K562 (cell line): ENCODE measurements around the gene SETDB2. TPM values are rescaled to one million over a fixed set of nuclear protein-coding genes. Genes with fewer than 3 reads are reported as not detected.

Experiments used
- ATAC-seq: fragments of 200-7000 bp; cut with Tn5 transposase; 3 replicates; pipeline ENCODE4 v1.9.1; 2020; ENCODE audit warnings: moderate library complexity
- BruUV-seq: library from RNA; stranded (reverse); fragments of 400-500 nt; replicated peaks from 2 replicates; lab custom pipeline; 2021; lab: Mats Ljungman, UMichigan
- CTCF ChIA-PET: fragments of 300-600 bp; formaldehyde crosslinking; extraction: SDS; loops from one replicate; lab custom pipeline; 2021; ENCODE audit warnings: low intra/inter-chr PET ratio; lab: Yijun Ruan, JAX
- POLR2A ChIA-PET: fragments of 300-600, 350-650 bp; sonication (Branson Sonifier 250); formaldehyde crosslinking; extraction: SDS; loops from one replicate; lab custom pipeline; 2021; ENCODE audit warnings: antibody characterized with exemption, inconsistent platforms; lab: Yijun Ruan, JAX
- DNase-seq, 4 experiments: peaks; one replicate each; pipeline versions ENCODE4 v3.0.0 to v3.0.0-alpha.2; 2011 to 2018; ENCODE audit warnings: low spot score in 3 of 4, mixed read lengths in 3 of 4; ENCODE audit errors: extremely low read depth in 1 of 4
- FAIRE-seq: peaks from 2 replicates; lab custom pipeline; 2011; peaks lifted over from hg19 to GRCh38; lab: Jason Lieb, UNC
- H2AFZ ChIP-seq: 2 replicates; pipeline ENCODE4 v1.6.0; 2011; ENCODE audit warnings: low read depth, low read length, control low read depth, inconsistent platforms
- H3K27ac ChIP-seq: fragments of 200-600 bp; 3 replicates; pipeline ENCODE4 v1.8.0; 2011; ENCODE audit warnings: low read depth, mild to moderate bottlenecking, control low read depth, inconsistent platforms, low read length, moderate library complexity, mixed read lengths; ENCODE audit errors: extremely low read depth
- H3K27me3 ChIP-seq, 2 experiments: fragments of 300-600 bp in 1 of 2; 2 replicates in 1 of 2; 3 replicates in 1 of 2; pipeline versions ENCODE4 v1.6.0 to v1.8.0; 2011; ENCODE audit warnings: inconsistent platforms in 2 of 2, low read length in 2 of 2, mild to moderate bottlenecking in 1 of 2, mixed read lengths in 1 of 2, moderate library complexity in 1 of 2; ENCODE audit not compliant: control insufficient read depth in 2 of 2, insufficient read depth in 2 of 2
- H3K36me3 ChIP-seq: fragments of 300-600 bp; 3 replicates; pipeline ENCODE4 v1.8.0; 2011; ENCODE audit warnings: mild to moderate bottlenecking, low read length, inconsistent platforms; ENCODE audit not compliant: control insufficient read depth, insufficient read depth
- H3K4me1 ChIP-seq, 2 experiments: fragments of 200-600 bp in 1 of 2; replicated peaks in 1 of 2; 2 replicates in 1 of 2; 3 replicates in 1 of 2; pipeline versions ENCODE4 v1.5.1 to v1.8.0; 2011; ENCODE audit warnings: inconsistent platforms in 2 of 2, low read length in 2 of 2, mild to moderate bottlenecking in 1 of 2, mixed read lengths in 1 of 2, moderate library complexity in 1 of 2; ENCODE audit not compliant: control insufficient read depth in 2 of 2, insufficient read depth in 2 of 2
- H3K4me2 ChIP-seq: 2 replicates; pipeline ENCODE4 v1.6.1; 2011; ENCODE audit warnings: low read length, control low read depth, inconsistent platforms, mixed read lengths; ENCODE audit not compliant: insufficient read depth
- H3K4me3 ChIP-seq: fragments of 200-600 bp; sonication (generic), shearing (Covaris generic); 2 replicates; pipeline ENCODE4 v1.5.1; 2016; ENCODE audit warnings: control low read depth, inconsistent platforms
- H3K79me2 ChIP-seq: fragments of 200-600 bp; 3 replicates; pipeline ENCODE4 v1.8.0; 2011; ENCODE audit warnings: low read length, inconsistent platforms; ENCODE audit not compliant: control insufficient read depth, insufficient read depth
- H3K9ac ChIP-seq, 2 experiments: 2 replicates each; pipeline versions ENCODE4 v1.6.0 to v1.6.1; 2011; ENCODE audit warnings: low read depth in 2 of 2, low read length in 2 of 2, control low read depth in 1 of 2, inconsistent platforms in 1 of 2, mild to moderate bottlenecking in 1 of 2, mixed read lengths in 1 of 2; ENCODE audit not compliant: insufficient read depth in 1 of 2
- H3K9me1 ChIP-seq: one replicate; pipeline ENCODE4 v1.6.0; 2011; ENCODE audit warnings: inconsistent platforms, mild to moderate bottlenecking, low read length, moderate library complexity; ENCODE audit not compliant: control insufficient read depth, insufficient read depth
- H3K9me3 ChIP-seq: replicated peaks from 2 replicates; pipeline ENCODE4 v1.5.1; 2011; ENCODE audit warnings: low read depth, low read length, inconsistent platforms; ENCODE audit not compliant: control insufficient read depth, insufficient read depth
- H4K20me1 ChIP-seq: replicated peaks from 2 replicates; pipeline ENCODE4 v1.6.1; 2011; ENCODE audit warnings: low read length, inconsistent platforms, mixed read lengths; ENCODE audit not compliant: control insufficient read depth, insufficient read depth
- CBFA2T2 ChIP-seq: fragments of 450-650 bp; conservative IDR thresholded peaks from 2 replicates; pipeline ENCODE4 v1.6.1; 2017; ENCODE audit warnings: mild to moderate bottlenecking
- CBX1 ChIP-seq: sonication (generic); IDR thresholded peaks from 2 replicates; pipeline ENCODE4 v1.6.1; 2016; ENCODE audit warnings: antibody characterized with exemption, low read depth, mild to moderate bottlenecking
- EGR1 ChIP-seq: fragments of 450-650 bp; conservative IDR thresholded peaks from 2 replicates; pipeline ENCODE4 v1.6.1; 2017; ENCODE audit warnings: mild to moderate bottlenecking
- HNRNPLL ChIP-seq: fragments of 200-400 bp; formaldehyde crosslinking; IDR thresholded peaks from 2 replicates; pipeline ENCODE4 v1.6.1; 2017; ENCODE audit warnings: low read length, low read depth, mild to moderate bottlenecking; ENCODE audit not compliant: poor library complexity, severe bottlenecking
- MAFG ChIP-seq: fragments of 450-650 bp; conservative IDR thresholded peaks from 2 replicates; pipeline ENCODE4 v1.6.1; 2016; ENCODE audit warnings: missing genetic modification characterization, missing compliant biosample characterization
- NR1H2 ChIP-seq: sonication (generic); formaldehyde crosslinking; IDR thresholded peaks from 2 replicates; pipeline ENCODE4 v1.4.0; 2020; ENCODE audit warnings: mild to moderate bottlenecking, missing genetic modification reagents
- PHTF2 ChIP-seq: fragments of 250-450 bp; sonication (Bioruptor Pico); IDR thresholded peaks from 2 replicates; pipeline ENCODE4 v1.5.0; 2021; ENCODE audit warnings: mild to moderate bottlenecking
- POLR2H ChIP-seq: IDR thresholded peaks from 2 replicates; pipeline ENCODE4 v1.6.1; 2016; ENCODE audit warnings: missing genetic modification characterization, low read depth, mild to moderate bottlenecking, control low read depth, missing compliant biosample characterization, moderate library complexity
- RBFOX2 ChIP-seq: fragments of 200-400 bp; formaldehyde crosslinking; IDR thresholded peaks from 2 replicates; pipeline ENCODE4 v1.6.1; 2017; ENCODE audit warnings: low read depth, mild to moderate bottlenecking, low read length, moderate library complexity
- RFX1 ChIP-seq: fragments of 450-650 bp; IDR thresholded peaks from 2 replicates; pipeline ENCODE4 v1.6.1; 2016; ENCODE audit warnings: mild to moderate bottlenecking, moderate library complexity
- SMAD1 ChIP-seq: fragments of 150-350 bp; IDR thresholded peaks from 2 replicates; pipeline ENCODE4 v1.6.1; 2014; ENCODE audit warnings: low read length, low read depth; ENCODE audit not compliant: partially characterized antibody
- TEAD4 ChIP-seq, 2 experiments: sonication (generic) in 1 of 2; formaldehyde crosslinking in 1 of 2; IDR thresholded peaks; 2 replicates each; pipeline versions ENCODE4 v1.6.1 to v1.8.0; 2012 to 2022; ENCODE audit warnings: borderline replicate concordance in 1 of 2, inconsistent platforms in 1 of 2, low read length in 1 of 2, mild to moderate bottlenecking in 1 of 2, missing genetic modification reagents in 1 of 2
- TFAM ChIP-seq: fragments of 250-450 bp; sonication (Bioruptor Pico); conservative IDR thresholded peaks from 2 replicates; pipeline ENCODE4 v1.5.0; 2021; ENCODE audit warnings: mild to moderate bottlenecking, moderate library complexity
- WGBS: fragments of 100-300 bp; shearing (Covaris generic); methylation state at CpG from one replicate; pipeline ENCODE4 v1.1.6; 2016; ENCODE audit warnings: low coverage, mixed read lengths; ENCODE audit not compliant: insufficient coverage; ENCODE audit errors: missing lambda C conversion rate; 5-methylcytosine and 5-hydroxymethylcytosine counted together
- in situ Hi-C: fragments of 300-500 bp; cut with MboI; formaldehyde crosslinking; loops from 4 replicates; pipeline ENCODE4 v1.15.0; 2018; ENCODE audit warnings: inconsistent platforms, mixed read lengths
- intact Hi-C: fragments of 100-400 bp; cut with micrococcal nuclease; formaldehyde crosslinking; loops from 2 replicates; pipeline ENCODE4 v1.14.2; 2022
- polyA plus RNA-seq, 8 experiments: library from polyadenylated mRNA; depleted of rRNA in 4 of 8; stranded (reverse) in 5 of 8; unstranded in 3 of 8; fragments of >200 nt; fragmentation: Nextera tagmentation in 2 of 8; fragmentation: Illumina TruSeq in 1 of 8; extraction: Ambion mirVana in 2 of 8; extraction: Trizol in 1 of 8; gene quantifications; 2 replicates each; pipeline versions ENCODE4 v1.2.1 to v1.2.3, GENCODE V29; 2011 to 2014; ENCODE audit warnings: inconsistent platforms in 1 of 8, missing spikeins in 1 of 8
- total RNA-seq, 7 experiments: library from RNA; depleted of rRNA in 6 of 7; stranded (reverse); fragments of >200 nt in 6 of 7; fragmentation: Illumina TruSeq in 2 of 7; extraction: Trizol in 2 of 7; gene quantifications; 2 replicates each; pipeline versions ENCODE4 v1.2.1 to v1.2.3, GENCODE V29; 2011 to 2021; ENCODE audit warnings: low replicate concordance in 1 of 7
- TF ChIP-seq, protein P1 (sequence below): fragments of 250-450 bp; sonication (Bioruptor Pico); IDR thresholded peaks from 2 replicates; pipeline ENCODE4 v1.4.0; 2020; ENCODE audit warnings: mild to moderate bottlenecking, moderate library complexity
- TF ChIP-seq, protein P2 (sequence below): sonication (generic); IDR thresholded peaks from 2 replicates; pipeline ENCODE4 v1.6.1; 2016
- TF ChIP-seq, protein P3 (sequence below): conservative IDR thresholded peaks from 2 replicates; pipeline ENCODE4 v1.6.1; 2011; ENCODE audit warnings: low read depth, mild to moderate bottlenecking, low read length; ENCODE audit not compliant: control insufficient read depth

The SETDB2 gene
- total and polyA plus RNA-seq, 9 of the 15 experiments (the other 6 are each of a cell fraction or from before 2014, with no cell fraction given), result 1.0 to 9.0 (median 6.1) TPM

DNA sequence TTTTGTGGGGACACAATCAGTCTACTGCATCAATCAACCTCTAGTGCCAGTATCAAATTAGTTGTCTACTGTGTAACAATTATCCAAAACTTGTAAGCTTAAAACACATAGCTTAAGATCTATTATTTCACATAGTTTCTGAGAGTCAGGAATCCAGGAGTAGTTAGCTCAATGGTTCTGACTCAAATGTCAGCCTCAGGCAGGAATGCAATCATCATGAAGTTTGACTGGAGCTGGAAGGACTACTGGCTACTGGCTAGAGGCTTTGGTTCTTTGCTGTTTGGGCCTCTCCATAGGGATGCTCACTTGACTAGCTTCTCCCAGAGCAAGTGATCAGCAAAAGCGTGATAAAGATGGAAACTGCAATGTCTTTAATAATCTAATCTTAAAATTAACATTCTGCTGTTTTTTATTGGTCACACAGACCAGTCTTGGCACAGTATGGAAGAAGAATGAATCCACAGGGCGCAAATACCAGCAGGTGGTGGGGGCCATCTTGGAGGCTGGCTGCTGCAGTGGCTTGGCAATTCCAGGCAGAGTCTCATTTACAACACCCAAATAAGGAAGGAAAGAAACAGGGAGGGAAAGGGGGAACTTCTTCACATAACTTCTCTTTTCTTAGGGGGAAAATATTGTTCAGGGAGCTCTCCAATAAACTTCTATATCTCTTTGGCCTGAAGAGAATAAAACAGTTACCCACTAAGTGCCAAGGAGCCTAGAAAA, 15.9 kb upstream of the SETDB2 start (continued):
- TF ChIP-seq HNRNPLL, result no peak

DNA sequence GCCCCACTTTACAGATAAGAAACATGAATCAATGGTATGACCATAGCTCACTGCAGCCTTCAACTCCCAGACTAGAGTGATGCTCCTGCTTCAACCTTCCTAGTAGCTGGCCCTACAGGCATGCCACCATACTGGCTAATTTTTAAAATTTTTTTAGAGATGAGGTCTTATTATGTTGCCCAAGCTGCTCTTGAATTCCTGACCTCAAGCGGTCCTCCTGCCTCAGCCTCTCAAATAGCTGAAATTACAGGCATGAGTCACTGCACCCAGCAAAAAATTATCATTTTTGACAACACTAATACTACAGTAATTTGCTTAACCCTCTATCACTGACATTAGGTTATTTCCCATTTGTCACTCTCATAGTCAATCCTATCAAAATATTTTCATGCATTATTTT, 15.0 kb upstream of the SETDB2 start:
- no peak for DNase-seq
- 13% methylated on average over 1 of the region's 1 CpG for WGBS
- H3K9me1 ChIP-seq, result no peaks in the 10 kb centered on the region
- FAIRE-seq, result no peak
- no peaks in the 10 kb centered on the region for H4K20me1 ChIP-seq
- ChIA-PET POLR2A (no interaction called here), CTCF (no interaction called here)
- no peak overlapping the region for H3K27ac ChIP-seq
- ATAC-seq, result no peak
- in situ Hi-C loops, result loop anchor here (10.0 kb wide), 1 partner anchor 186 kb away; no protein-coding TSS in a partner anchor
- H3K79me2 ChIP-seq, result no peaks in the 10 kb centered on the region
- H3K27me3 ChIP-seq, result no peaks in the 10 kb centered on the region
- intact Hi-C loops, result no loop called here
- no peak overlapping the region for H3K9ac ChIP-seq
- no peak overlapping the region for H2AFZ ChIP-seq
- H3K4me1 ChIP-seq, result no peaks in the 10 kb centered on the region
- no TSS peak for BruUV-seq
- no peak overlapping the region for H3K4me3 ChIP-seq
- no peak overlapping the region for H3K4me2 ChIP-seq
- H3K36me3 ChIP-seq, result no peaks in the 10 kb centered on the region
- H3K9me3 ChIP-seq, result no peaks in the 10 kb centered on the region
- TF ChIP-seq, protein P1, sequence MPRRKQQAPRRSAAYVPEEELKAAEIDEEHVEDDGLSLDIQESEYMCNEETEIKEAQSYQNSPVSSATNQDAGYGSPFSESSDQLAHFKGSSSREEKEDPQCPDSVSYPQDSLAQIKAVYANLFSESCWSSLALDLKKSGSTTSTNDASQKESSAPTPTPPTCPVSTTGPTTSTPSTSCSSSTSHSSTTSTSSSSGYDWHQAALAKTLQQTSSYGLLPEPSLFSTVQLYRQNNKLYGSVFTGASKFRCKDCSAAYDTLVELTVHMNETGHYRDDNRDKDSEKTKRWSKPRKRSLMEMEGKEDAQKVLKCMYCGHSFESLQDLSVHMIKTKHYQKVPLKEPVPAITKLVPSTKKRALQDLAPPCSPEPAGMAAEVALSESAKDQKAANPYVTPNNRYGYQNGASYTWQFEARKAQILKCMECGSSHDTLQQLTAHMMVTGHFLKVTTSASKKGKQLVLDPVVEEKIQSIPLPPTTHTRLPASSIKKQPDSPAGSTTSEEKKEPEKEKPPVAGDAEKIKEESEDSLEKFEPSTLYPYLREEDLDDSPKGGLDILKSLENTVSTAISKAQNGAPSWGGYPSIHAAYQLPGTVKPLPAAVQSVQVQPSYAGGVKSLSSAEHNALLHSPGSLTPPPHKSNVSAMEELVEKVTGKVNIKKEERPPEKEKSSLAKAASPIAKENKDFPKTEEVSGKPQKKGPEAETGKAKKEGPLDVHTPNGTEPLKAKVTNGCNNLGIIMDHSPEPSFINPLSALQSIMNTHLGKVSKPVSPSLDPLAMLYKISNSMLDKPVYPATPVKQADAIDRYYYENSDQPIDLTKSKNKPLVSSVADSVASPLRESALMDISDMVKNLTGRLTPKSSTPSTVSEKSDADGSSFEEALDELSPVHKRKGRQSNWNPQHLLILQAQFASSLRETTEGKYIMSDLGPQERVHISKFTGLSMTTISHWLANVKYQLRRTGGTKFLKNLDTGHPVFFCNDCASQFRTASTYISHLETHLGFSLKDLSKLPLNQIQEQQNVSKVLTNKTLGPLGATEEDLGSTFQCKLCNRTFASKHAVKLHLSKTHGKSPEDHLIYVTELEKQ (CRISPR knock-in tag), result no peak
- TF ChIP-seq CBX1, result no peak
- no peak for TF ChIP-seq CBFA2T2
- no peak for TF ChIP-seq PHTF2 (CRISPR knock-in tag)
- no peak for TF ChIP-seq EGR1
- TF ChIP-seq RFX1, result no peak
- TF ChIP-seq, protein P2, sequence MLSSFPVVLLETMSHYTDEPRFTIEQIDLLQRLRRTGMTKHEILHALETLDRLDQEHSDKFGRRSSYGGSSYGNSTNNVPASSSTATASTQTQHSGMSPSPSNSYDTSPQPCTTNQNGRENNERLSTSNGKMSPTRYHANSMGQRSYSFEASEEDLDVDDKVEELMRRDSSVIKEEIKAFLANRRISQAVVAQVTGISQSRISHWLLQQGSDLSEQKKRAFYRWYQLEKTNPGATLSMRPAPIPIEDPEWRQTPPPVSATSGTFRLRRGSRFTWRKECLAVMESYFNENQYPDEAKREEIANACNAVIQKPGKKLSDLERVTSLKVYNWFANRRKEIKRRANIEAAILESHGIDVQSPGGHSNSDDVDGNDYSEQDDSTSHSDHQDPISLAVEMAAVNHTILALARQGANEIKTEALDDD, result no peak
- TF ChIP-seq, protein P3, sequence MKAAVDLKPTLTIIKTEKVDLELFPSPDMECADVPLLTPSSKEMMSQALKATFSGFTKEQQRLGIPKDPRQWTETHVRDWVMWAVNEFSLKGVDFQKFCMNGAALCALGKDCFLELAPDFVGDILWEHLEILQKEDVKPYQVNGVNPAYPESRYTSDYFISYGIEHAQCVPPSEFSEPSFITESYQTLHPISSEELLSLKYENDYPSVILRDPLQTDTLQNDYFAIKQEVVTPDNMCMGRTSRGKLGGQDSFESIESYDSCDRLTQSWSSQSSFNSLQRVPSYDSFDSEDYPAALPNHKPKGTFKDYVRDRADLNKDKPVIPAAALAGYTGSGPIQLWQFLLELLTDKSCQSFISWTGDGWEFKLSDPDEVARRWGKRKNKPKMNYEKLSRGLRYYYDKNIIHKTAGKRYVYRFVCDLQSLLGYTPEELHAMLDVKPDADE, result no peak
- TF ChIP-seq POLR2H (tag), result no peak
- TF ChIP-seq SMAD1, result no peak
- no peak for TF ChIP-seq TEAD4 (IDR thresholded peaks at IDR 0.05; ENCODE audit: low read length)
- TF ChIP-seq TEAD4 (CRISPR knock-in tag; IDR thresholded peaks at IDR 0.05; ENCODE audit: borderline replicate concordance), result no peak
- no peak for TF ChIP-seq RBFOX2
- TF ChIP-seq NR1H2 (CRISPR knock-in tag), result no peak
- no peak for TF ChIP-seq TFAM (CRISPR knock-in tag)
- TF ChIP-seq MAFG (tag), result no peak
